Measurements from ENCODE around the gene ATAD3C.
"Not testable (repeated sequence)": the region's sequence is repeated elsewhere in the genome, so short reads cannot be mapped to it uniquely, and the experiment has no call there.

ATAD3C gene

DNA sequence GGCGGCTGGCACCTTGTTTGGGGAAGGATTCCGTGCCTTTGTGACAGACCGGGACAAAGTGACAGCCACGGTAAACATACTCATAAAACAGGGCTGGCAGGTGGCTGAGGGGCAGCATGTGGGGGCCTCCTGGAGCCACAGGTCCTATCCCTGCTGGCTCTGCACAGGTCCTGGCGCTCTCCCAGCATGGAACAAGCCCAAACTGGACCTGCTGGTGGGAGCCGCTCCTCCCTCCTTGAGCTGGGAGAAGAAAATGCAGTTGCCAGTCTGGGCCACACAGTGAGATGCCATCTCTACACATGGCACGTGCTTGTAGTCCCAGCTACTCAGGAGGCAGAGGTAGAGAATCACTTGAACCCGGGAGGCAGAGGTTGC lies 2.9 kb downstream of the ATAD3C start:
- DNase-seq = not testable (repeated sequence)

GRCh38 chr1:1452882-1453281 lies 3.4 kb downstream of the ATAD3C start:
- no peak for DNase-seq

GRCh38 chr1:1454286-1455056 lies 5.0 kb downstream of the ATAD3C start:
- DNase-seq = not testable (repeated sequence)

DNA sequence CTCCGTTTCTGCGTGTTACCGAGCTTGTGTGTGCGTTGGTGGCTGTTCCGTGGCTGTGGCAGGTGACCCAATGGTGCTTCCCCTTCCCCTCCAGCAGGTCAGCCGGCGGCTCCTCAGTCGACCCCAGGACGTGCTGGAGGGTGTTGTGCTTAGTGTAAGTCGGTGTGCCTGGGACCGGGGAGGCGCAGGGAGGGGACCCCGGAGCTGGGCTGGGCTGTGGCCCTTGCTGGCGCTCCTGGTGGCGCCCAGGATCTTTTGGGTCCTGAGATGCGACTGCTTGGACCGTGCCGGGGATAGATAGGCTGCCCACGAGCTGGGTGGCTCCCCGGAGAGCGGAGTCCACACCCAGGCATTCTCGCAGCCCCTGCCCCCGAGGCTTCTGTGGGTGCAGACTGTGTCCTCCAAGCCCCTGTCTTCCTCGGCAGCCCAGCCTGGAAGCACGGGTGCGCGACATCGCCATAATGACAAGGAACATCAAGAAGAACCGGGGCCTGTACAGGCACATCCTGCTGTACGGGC lies 5.9 kb downstream of the ATAD3C start:
- DNase-seq = no peak

- not testable (repeated sequence) for DNase-seq
These were observed 6.4 kb downstream of the ATAD3C start for GRCh38 chr1:1455934-1456333.

GRCh38 chr1:1456683-1457255 lies 7.3 kb downstream of the ATAD3C start:
- DNase-seq = not testable (repeated sequence)

GRCh38 chr1:1459156-1459555 lies 9.7 kb downstream of the ATAD3C start:
- not testable (repeated sequence) for DNase-seq

DNA sequence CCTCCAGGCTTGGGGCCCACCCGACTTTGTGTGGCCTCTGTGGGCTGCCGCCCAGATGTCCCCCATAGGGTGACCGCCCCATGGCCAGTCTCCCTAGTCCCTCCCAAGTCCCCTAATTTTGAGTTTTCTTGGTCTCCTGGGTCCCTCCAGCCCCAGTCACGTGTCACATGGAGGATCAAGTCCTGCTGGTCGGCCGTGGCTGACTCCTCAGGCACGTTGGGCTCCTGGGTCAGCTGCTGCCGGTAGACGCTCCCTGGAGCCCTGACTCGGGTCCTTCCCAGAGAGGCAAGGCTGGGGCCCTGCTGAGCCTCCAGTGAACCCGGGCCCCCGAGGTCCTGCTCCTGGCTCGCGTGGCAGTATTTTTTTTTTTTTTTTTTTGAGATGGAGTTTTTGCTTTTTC lies 10.2 kb downstream of the ATAD3C start:
- not testable (repeated sequence) for DNase-seq

DNA sequence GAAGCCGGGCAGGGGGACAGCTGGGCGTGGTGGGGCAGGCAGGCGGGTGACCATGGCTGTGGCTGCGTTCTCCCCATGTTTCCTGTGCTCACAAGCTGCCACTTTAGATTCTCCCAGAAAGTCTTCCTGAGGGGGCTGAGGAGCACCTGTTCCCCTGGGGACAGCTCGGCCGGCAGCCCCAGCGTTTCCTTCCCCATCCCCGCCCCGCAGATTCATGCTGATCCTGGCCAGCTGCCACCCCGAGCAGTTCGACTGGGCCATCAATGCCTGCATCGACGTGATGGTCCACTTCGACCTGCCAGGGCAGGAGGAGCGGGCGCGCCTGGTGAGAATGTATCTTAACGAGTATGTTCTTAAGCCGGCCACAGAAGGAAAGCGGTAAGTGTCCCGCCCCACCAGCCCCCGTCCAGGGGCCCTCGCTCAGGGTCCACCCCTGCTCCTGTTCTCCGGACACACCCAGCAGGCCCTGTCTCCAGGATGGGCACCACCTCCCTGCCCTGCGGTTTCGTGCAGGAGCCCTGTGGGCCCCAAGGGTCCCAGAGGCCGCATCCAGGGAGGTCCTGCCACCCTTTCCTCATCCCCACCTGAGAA lies 11.1 kb downstream of the ATAD3C start:
- no peak for DNase-seq

DNA sequence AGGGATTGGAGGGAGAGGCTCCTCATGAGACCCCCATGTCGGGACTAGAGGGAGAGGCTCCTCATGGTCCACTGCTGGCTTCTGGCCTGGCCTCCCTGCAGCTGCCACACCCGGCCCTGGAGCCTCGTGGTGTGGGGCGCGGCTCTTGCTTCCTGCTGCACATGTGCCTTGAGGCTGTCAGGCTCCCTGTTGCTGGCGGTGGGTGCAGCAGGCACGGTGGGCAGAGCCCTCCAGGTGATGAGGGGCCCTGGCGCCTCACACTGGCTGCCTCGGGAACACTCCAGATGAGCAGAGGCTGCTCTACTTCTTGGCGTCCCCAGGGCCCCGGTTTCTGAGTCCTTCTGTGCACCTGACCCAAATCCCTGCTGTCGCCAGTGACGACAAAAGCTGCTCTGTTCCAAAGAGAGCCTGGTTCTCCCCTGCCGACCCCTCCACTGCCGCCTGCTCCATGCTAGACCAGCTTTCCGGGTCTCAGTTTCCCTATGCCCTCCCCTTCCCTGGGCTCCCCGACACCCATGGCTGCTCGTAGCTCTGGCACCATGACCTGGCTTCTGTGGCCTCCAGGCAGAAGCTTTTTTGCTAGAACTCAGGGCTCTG lies 12.3 kb downstream of the ATAD3C start:
- no peak for DNase-seq

DNA sequence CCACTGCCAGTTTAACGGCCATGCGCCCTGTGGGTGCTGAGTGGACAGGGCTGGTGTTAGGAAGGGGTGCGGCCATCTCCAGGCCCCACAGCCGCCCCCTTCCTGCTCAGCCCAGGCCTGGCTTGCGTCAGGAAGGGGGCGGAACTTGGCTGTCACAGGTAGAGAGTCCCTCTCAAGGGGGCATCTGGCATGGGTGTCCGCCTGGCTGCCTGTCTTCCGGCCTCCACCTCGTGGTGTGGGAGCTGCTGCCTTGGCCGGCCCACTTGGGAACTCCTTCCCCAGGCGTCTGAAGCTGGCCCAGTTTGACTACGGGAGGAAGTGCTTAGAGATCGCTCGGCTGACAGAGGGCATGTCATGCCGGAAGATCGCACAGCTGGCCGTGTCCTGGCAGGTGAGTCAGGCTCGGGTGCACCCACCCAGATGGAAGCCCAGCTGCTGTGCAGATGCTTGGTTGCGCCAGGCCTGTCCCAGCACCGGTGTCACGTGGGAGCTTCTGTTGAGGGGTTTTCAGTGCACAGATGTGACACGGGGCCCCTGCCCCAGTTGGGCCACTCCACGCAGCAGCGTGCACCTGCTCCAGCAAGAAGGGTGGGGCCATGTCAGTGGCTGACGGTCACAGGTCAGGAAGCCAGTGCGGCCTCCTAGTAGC lies 13.0 kb downstream of the ATAD3C start:
- no peak for DNase-seq

DNA sequence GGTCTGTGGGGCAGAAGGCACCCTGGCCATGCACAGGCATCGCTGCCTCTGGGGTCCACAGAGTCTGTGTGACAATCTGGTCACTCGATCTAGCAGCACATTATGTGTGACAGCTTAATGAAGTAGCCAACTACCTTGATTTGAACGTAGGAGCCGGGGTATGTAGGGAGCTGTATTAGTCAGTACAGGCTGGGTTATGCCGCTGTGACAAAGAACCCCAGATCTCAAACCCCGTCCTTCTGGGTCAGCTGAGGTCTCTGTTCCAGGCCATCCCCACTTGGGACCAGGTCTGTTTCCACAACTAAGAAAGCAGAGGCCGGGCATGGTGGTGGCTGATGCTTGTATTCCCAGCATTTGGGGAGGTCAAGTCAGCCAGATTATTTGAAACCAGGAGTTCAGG lies 13.8 kb downstream of the ATAD3C start:
- DNase-seq = no peak

GRCh38 chr1:1468196-1468985 lies 18.9 kb downstream of the ATAD3C start:
- not testable (repeated sequence) for DNase-seq

DNA sequence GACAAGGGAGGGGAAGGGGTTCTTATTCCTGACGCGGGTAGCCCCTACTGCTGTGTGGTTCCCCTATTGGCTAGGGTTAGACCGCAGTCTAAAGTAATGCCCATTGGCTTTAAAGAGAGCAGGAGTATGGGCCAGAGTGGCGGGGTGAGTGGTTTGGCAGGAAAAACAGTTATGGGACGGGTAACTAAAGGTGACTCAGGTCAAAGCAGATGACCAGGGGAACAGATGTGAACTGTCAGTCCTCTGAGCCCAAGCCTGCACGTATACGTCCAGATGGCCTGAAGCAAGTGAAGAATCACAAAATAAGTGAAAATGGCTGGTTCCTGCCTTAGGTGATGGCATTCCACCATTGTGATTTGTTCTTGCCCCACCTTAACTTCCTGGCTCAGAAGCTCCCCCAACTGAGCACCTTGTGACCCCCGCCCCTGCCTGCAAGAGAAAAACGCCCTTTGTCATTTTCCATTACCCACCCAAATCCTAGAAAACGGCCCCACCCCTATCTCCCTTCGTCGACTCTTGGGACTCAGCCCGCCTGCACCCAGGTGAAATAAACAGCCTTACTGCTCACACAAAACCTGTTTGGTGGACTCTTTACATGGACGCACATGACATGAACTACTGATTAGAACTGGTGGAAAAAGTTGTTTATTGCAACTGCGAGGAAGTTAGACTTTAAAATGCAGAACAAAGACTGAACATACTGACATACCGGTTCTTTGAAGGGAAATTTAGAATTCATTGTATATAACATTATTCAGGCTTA lies 21.3 kb downstream of the ATAD3C start:
- no peak for DNase-seq

GRCh38 chr1:1471389-1472052 lies 22.0 kb downstream of the ATAD3C start, which contains the start of gene ATAD3B:
Gene ATAD3B, plus strand, starts transcription at chr1:1471765. Its CDS starts 120 bp downstream, at chr1:1471885.
- DNase-seq = peak; percentile 95

- not testable (repeated sequence) for DNase-seq
These were observed 22.8 kb downstream of the ATAD3C start for GRCh38 chr1:1472053-1472876.

DNA sequence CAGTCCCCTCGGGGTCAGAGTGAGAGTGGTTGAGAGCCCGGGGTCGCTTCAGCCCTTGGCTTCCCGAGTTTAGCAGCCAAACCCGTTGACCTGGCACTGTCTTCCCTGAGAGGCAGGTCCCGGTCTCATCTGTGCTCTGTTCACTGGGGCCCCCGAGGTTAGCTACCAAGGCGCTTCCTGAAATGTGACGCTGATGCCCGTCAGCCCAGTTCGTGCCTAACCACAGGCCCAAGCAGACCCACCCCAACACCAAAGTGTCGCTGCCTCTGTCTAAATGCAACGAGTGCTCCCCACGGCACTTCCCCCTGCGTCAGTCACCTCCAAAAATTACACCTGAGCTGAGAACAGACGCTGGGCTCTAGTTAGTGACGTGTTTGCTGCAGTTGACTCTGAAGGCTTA lies 26.5 kb downstream of the ATAD3C start:
- DNase-seq = not testable (repeated sequence)

GRCh38 chr1:1477206-1477605 lies 27.7 kb downstream of the ATAD3C start:
- DNase-seq = no peak

DNA sequence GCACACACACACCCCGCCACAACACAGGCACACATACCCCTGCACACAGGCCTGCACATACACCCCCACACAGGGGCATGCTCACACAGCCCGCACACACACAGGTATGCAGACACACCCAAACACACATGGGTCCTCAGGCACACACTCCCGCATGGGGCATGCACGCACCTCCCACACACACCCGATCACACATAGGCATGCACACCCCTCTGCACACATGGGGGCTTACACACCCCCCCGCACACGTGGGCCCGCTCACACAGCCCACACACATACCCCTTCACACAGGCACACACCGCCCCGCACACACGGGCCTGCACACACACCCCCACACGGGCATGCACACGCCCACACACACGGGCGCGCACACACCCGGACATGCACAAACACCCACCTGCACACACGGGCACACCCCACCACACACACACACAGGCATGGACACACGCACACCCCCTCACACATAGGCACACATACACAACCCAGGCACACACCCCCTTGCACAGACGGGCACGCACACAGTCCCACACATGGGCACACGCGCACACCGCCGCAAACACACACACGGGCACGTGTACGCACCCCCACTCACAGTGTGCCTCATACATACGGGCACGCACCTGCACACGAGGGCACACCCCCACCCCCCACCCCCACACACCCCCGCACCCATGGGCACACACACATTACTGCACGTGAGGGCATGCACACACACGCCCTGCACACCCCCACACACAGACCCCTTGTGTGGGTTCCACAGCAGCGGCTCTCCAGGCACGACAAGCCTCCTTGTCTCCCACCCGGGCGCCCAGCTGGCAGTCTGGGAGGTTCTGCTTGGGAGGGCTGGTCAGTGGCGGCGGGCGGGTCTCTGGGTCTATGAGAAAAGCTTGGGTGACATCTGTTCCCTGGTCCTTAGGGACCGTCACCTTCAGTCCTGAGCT lies 30.3 kb downstream of the ATAD3C start:
- DNase-seq = no peak

Measured in right forelimb (tissue), 1 donor.